Right cardiac atrium (tissue), 5 donors: ENCODE measurements around the gene NDUFB8. TPM values are rescaled to one million over a fixed set of nuclear protein-coding genes. Genes with fewer than 3 reads are reported as not detected.
A peak's percentile ranks its signal among the peaks of the same experiment; 100 is the strongest.

ENCODE experiments used
- ATAC-seq, 2 donors: fragments of 200-7000 bp; cut with Tn5 transposase; one replicate each; pipeline versions ENCODE4 v1.8.0 to v1.9.1; 2020; ENCODE audit warnings: moderate library complexity in 2 of 2, mild to moderate bottlenecking in 1 of 2
- DNase-seq, 3 donors: peaks; one replicate each; pipeline ENCODE4 v3.0.0-alpha.2; 2020
- H3K27ac ChIP-seq: one replicate; pipeline ENCODE4 v1.5.1; 2013; ENCODE audit warnings: mild to moderate bottlenecking, low read length, control low read depth, moderate library complexity
- H3K27me3 ChIP-seq: one replicate; pipeline ENCODE4 v1.6.1; 2013; ENCODE audit not compliant: control insufficient read depth, insufficient read depth
- H3K4me1 ChIP-seq: one replicate; pipeline ENCODE4 v1.6.1; 2013; ENCODE audit warnings: low read length; ENCODE audit not compliant: control insufficient read depth, insufficient read depth
- H3K4me3 ChIP-seq: one replicate; pipeline ENCODE4 v1.5.1; 2013; ENCODE audit warnings: low read length, control low read depth
- H3K9me3 ChIP-seq: one replicate; pipeline ENCODE4 v1.6.1; 2013; ENCODE audit warnings: low read length; ENCODE audit not compliant: control insufficient read depth
- WGBS: extraction: QIAGEN DNeasy Blood & Tissue Kit; methylation state at CpG from one replicate; pipeline ENCODE4 v1.1.7; 2013; 5-methylcytosine and 5-hydroxymethylcytosine counted together
- intact Hi-C, 4 donors: fragments of 100-400 bp; cut with DNase I; formaldehyde crosslinking; loops; one replicate each; pipeline versions ENCODE4 v1.11.0 to v1.14.0; 2022 to 2023
- polyA plus RNA-seq: library from polyadenylated mRNA; stranded (reverse); fragments of 200-250 nt; gene quantifications from one replicate; pipeline ENCODE4 v1.2.3, GENCODE V29; 2013
- total RNA-seq, 4 donors: library from RNA; stranded (reverse); fragmentation: NEBNext Ultra II Directional; extraction: Animal tissue kit (Norgen Biotek cat#: 25700); gene quantifications; one replicate each; pipeline ENCODE4 v1.2.1, GENCODE V29; 2021
- donor health status: healthy with polysubstance abuse.
- donor health status: DM: no; HTN: yes; CAD: no.
- donor health status: DM: no; HTN: no; CAD: no.
- donor health status: DM: no; HTN: yes; CAD: no; lungs with severe emphysema.
- donor health status: DM: yes; HTN: yes; CAD: no.

NDUFB8 gene
- total and polyA plus RNA-seq, 5 donors, result 344 to 1,100 (median 422) TPM

GRCh38 chr10:100537475-100537874 is 7.8 kb upstream of the NDUFB8 start:
- H3K27me3 ChIP-seq, result no peaks in the 10 kb centered on the region
- H3K4me1 ChIP-seq, result no peaks in the 10 kb centered on the region
- WGBS, result 82% methylated on average over 4 of the region's 4 CpGs
- no peaks in the 10 kb centered on the region for H3K9me3 ChIP-seq
- H3K4me3 ChIP-seq, result no peak overlapping the region
- intact Hi-C loops, result no loop called here
- H3K27ac ChIP-seq, result no peak overlapping the region
- DNase-seq (no peak), ATAC-seq (no peak)

GRCh38 chr10:100535715-100536353 is 6.2 kb upstream of the NDUFB8 start, which contains the start of gene HIF1AN:
TSS of gene HIF1AN (plus strand) at chr10:100535943. CDS start at chr10:100535959, 16 bp downstream.
- under 1% methylated on average over 35 of the region's 35 CpGs for WGBS
- ATAC-seq (peak; percentile 97), DNase-seq (peak; percentile 90 to 95 (median 93))
- Histone ChIP-seq H3K4me3 (peak within 1 kb of the TSS; percentile 77), H3K27me3 (no peaks in the 10 kb centered on the region), H3K4me1 (no peaks in the 10 kb centered on the region), H3K9me3 (no peaks in the 10 kb centered on the region), H3K27ac (peak within 1 kb of the TSS; percentile 31)
- intact Hi-C loops, result no loop called here

- Histone ChIP-seq H3K27ac (peak overlapping the region; percentile 31), H3K4me1 (no peaks in the 10 kb centered on the region), H3K9me3 (no peaks in the 10 kb centered on the region), H3K27me3 (no peaks in the 10 kb centered on the region), H3K4me3 (peak overlapping the region; percentile 77)
- peak in 1 of 2 donors; percentile 5 for ATAC-seq
- no peak for DNase-seq
- 48% methylated on average over 4 of the region's 4 CpGs for WGBS
- intact Hi-C loops, result no loop called here
These were observed 5.7 kb upstream of the NDUFB8 start for GRCh38 chr10:100535338-100535714.

GRCh38 chr10:100534726-100535125 is 5.1 kb upstream of the NDUFB8 start:
- Histone ChIP-seq H3K9me3 (no peaks in the 10 kb centered on the region), H3K27ac (no peak overlapping the region), H3K4me3 (peak overlapping the region; percentile 77), H3K27me3 (no peaks in the 10 kb centered on the region), H3K4me1 (no peaks in the 10 kb centered on the region)
- intact Hi-C loops, result no loop called here
- DNase-seq, result no peak
- 92% methylated on average over 2 of the region's 2 CpGs for WGBS
- ATAC-seq, result no peak

GRCh38 chr10:100531761-100532160 is 2.1 kb upstream of the NDUFB8 start:
- no peak for ATAC-seq
- no peak overlapping the region for H3K4me3 ChIP-seq
- no peak for DNase-seq
- H3K27ac ChIP-seq, result no peak overlapping the region
- no peaks in the 10 kb centered on the region for H3K27me3 ChIP-seq
- intact Hi-C loops, result no loop called here
- H3K9me3 ChIP-seq, result no peaks in the 10 kb centered on the region
- H3K4me1 ChIP-seq, result no peaks in the 10 kb centered on the region

GRCh38 chr10:100528921-100529474 is 673 bp downstream of the NDUFB8 start:
- no peaks in the 10 kb centered on the region for H3K4me1 ChIP-seq
- H3K27ac ChIP-seq, result peak overlapping the region; percentile 71
- DNase-seq (no peak), ATAC-seq (no peak)
- no peaks in the 10 kb centered on the region for H3K27me3 ChIP-seq
- WGBS, result under 1% methylated on average over 18 of the region's 18 CpGs
- peak overlapping the region; percentile 85 for H3K4me3 ChIP-seq
- intact Hi-C loops, result loop anchor here in 1 of 4 donors (10.0 kb wide), 1 partner anchor 184 kb away; the partner anchor contains the start of gene SCD
- H3K9me3 ChIP-seq, result no peaks in the 10 kb centered on the region

GRCh38 chr10:100528123-100528886 is 1.4 kb downstream of the NDUFB8 start:
- H3K27me3 ChIP-seq, result no peaks in the 10 kb centered on the region
- no peaks in the 10 kb centered on the region for H3K4me1 ChIP-seq
- ATAC-seq (no peak), DNase-seq (no peak)
- H3K4me3 ChIP-seq, result peak overlapping the region; percentile 85
- H3K9me3 ChIP-seq, result no peaks in the 10 kb centered on the region
- H3K27ac ChIP-seq, result no peak overlapping the region
- 44% methylated on average over 7 of the region's 7 CpGs for WGBS
- intact Hi-C loops, result loop anchor here in 1 of 4 donors (10.0 kb wide), 1 partner anchor 184 kb away; the partner anchor contains the start of gene SCD

- no peaks in the 10 kb centered on the region for H3K4me1 ChIP-seq
- no peaks in the 10 kb centered on the region for H3K27me3 ChIP-seq
- no peaks in the 10 kb centered on the region for H3K9me3 ChIP-seq
- intact Hi-C loops, result loop anchor here in 1 of 4 donors (10.0 kb wide), 1 partner anchor 180 kb away; the partner anchor contains the start of gene SCD
- ATAC-seq (no peak), DNase-seq (no peak)
- no peak overlapping the region for H3K4me3 ChIP-seq
- 84% methylated on average over 2 of the region's 2 CpGs for WGBS
- no peak overlapping the region for H3K27ac ChIP-seq
These were observed 5.0 kb downstream of the NDUFB8 start for GRCh38 chr10:100524638-100525037.

- WGBS, result 85% methylated on average over 6 of the region's 6 CpGs
- no peak overlapping the region for H3K4me3 ChIP-seq
- ATAC-seq (no peak), DNase-seq (no peak)
- H3K27me3 ChIP-seq, result no peaks in the 10 kb centered on the region
- H3K27ac ChIP-seq, result no peak overlapping the region
- no peaks in the 10 kb centered on the region for H3K9me3 ChIP-seq
- intact Hi-C loops, result loop anchor here in 1 of 4 donors (10.0 kb wide), 1 partner anchor 179 kb away; the partner anchor contains the start of gene SCD
- H3K4me1 ChIP-seq, result no peaks in the 10 kb centered on the region
These were observed 5.5 kb downstream of the NDUFB8 start for GRCh38 chr10:100524206-100524605.

GRCh38 chr10:100522945-100523344 is 6.7 kb downstream of the NDUFB8 start:
- no peak overlapping the region for H3K4me3 ChIP-seq
- intact Hi-C loops, result loop anchor here in 1 of 4 donors (10.0 kb wide), 1 partner anchor 178 kb away; the partner anchor contains the start of gene SCD
- no peak overlapping the region for H3K27ac ChIP-seq
- no peaks in the 10 kb centered on the region for H3K4me1 ChIP-seq
- 95% methylated on average over 9 of the region's 9 CpGs for WGBS
- no peaks in the 10 kb centered on the region for H3K9me3 ChIP-seq
- ATAC-seq, result no peak
- no peak for DNase-seq
- H3K27me3 ChIP-seq, result no peaks in the 10 kb centered on the region
